GM12892 (cell line): ENCODE data around the gene TMEM127.

Experiments used
- POLR2A ChIP-seq: IDR thresholded peaks from 2 replicates; pipeline ENCODE4 v1.6.1; 2011; ENCODE audit warnings: low read depth, low read length, control low read depth
- POLR2AphosphoS5 ChIP-seq: IDR thresholded peaks from 2 replicates; pipeline ENCODE4 v1.6.1; 2011; ENCODE audit warnings: low read depth, low read length, control low read depth
- TAF1 ChIP-seq: IDR thresholded peaks from 2 replicates; pipeline ENCODE4 v1.6.1; 2011; ENCODE audit warnings: low read depth, mild to moderate bottlenecking, control low read depth, low read length, borderline replicate concordance

GRCh38 chr2:96204836-96205624 lies 60.8 kb downstream of the TMEM127 start:
- no peak for TF ChIP-seq POLR2AphosphoS5
- no peak for TF ChIP-seq POLR2A
- TF ChIP-seq TAF1 = no peak
